HG03139 (cell line): ENCODE results near the gene DSCAM.
"Not testable (repeated sequence)": the region's sequence is repeated elsewhere in the genome, so short reads cannot be mapped to it uniquely, and the experiment has no call there.

ENCODE experiments used
- ATAC-seq: cut with Tn5 transposase; IDR thresholded peaks from one replicate; pipeline ENCODE4 v1.9.1; 2021; ENCODE audit not compliant: unreplicated experiment

The DSCAM gene

DNA sequence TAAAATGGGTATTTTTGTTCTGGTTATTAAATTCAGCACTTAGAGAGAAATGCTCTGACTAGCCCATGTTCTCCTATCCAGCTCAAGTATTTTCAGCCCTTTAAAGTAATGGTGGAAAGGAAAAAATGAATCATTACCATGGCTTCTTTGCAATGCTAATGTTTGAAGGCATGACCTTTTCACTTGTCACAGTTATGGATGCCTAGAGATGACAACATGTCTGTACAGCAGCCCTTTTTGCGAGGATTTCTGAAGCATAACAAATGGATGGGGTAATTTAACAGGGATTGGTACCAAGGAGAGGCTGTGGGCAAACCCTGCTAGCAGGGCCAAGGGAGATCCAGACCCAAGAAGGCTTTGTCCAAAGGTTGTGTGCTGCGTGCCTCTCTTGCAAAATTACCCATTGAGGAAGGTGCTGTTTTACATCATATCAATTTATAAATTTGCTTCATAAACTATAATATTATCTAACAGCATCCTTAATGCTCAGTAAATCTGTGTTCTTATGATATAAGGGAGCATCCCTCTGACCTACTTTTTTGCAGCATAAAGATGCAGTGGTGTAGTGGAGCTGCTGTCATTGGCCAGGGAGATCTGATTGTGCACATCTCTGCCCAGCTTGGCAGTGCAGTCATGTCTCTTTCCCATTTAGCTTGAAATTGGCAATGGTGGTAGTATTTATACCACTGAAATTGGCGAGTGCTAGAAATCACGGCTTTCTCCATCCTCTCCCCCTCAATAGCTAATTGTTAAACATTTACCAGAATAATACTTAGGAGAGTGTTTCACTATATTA is 652.6 kb downstream of the DSCAM start:
- ATAC-seq: no peak

GRCh38 chr21:40191616-40192015 is 655.3 kb downstream of the DSCAM start:
- ATAC-seq: no peak

DNA sequence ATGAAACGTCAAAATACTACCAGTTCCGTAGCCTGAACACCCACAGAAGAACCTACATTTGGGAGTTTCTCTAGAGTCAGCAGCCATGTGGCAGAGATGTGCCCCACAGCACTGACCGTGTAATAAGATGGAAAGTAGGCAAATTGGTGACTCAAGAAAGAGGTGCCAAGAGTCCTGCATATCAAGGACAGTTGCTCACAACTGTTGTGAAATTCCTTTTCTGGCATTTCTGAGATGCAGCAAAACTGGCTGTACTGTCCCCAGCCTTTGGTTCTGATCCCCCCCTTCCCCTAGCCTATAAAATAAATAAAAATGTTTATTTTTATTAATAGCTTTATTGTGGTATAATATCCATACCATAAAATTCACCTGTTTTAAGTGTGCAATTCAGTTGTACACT is 655.8 kb downstream of the DSCAM start:
- ATAC-seq: no peak

DNA sequence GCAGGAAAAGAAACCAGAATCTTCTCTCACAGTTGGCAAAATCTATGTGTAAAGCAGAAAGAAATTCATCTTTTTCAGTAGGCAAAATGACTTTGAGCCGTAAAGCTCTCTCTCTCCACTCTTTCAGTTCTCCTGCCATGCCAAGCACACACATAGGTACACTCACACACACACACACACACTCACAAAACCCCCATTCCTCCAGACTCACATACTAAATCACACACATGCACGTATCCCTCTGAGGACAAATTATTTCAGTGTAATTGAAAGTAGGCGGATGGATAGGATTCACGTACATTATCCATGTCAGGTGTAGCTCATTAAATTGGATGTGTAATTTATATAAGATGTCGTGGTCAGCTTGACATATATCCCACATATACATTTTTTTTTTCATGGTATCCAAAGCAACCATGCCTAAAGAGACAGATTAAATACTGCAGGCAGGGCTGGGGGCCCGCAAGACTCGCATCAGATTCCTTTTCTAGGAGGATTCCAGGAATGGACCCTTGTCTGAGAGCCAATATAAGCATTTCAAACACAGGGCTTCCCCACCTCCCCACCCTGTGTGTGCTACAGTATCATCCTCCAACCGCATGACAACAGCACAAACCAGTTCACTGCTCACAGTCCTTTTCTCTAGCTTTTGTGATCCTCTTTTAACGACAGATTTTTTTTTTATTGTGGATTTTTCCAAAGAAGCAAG is 658.9 kb downstream of the DSCAM start:
- ATAC-seq: no peak

GRCh38 chr21:40187244-40187643 is 659.7 kb downstream of the DSCAM start:
- no peak for ATAC-seq

DNA sequence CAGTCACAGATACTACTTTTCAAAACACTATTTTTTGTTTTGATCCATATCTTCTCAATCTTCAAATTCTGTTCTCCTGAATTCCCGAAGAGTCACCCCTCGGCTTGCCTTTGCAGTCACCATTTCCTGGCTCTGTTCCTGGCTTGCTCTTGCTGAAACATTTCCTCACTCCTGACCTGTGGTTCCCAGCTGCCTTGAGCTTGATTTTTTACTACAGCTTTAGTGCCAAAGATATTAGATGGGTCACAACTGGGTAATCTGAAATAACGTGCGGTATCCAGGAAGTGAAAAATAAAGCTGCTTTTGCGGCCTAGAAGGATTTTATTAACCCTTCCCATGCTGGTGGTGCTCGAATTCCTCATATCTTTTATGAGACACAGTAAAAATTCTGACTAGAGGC is 660.9 kb downstream of the DSCAM start:
- ATAC-seq: no peak

DNA sequence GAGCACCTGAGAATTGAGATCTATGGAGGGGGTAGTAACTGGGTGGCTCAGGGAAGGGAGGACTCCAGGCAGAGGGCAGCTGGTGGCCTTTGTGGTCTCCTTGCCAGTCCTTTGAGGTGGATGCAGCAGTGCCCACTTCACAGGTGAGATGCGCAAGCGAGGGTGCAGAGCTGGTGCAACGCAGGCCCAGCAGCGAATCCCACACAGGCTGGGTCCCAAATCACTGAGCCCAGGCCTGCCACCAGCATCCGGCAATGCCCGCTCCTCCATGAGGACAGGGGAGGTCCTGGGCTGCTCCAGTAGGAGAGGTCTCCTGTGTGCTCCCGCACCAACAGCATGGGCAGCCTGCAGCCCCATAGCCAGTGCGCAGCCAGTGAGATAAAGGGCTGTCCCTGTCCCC is 661.8 kb downstream of the DSCAM start:
- ATAC-seq: no peak

DNA sequence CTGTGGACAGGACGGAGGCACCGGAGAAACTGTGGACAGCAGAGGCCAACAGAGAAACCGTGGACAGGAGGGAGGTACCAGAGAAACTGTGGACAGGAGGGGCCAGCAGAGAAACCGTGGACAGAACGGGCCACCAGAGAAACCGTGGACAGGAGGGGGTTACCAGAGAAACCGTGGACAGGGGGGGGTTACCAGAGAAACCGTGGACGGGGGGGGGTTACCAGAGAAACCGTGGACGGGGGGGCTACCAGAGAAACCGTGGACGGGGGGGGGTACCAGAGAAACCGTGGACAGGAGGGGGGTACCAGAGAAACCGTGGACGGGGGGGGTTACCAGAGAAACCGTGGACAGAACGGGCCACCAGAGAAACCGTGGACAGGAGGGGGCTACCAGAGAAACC is 664.5 kb downstream of the DSCAM start:
- ATAC-seq: not testable (repeated sequence)

DNA sequence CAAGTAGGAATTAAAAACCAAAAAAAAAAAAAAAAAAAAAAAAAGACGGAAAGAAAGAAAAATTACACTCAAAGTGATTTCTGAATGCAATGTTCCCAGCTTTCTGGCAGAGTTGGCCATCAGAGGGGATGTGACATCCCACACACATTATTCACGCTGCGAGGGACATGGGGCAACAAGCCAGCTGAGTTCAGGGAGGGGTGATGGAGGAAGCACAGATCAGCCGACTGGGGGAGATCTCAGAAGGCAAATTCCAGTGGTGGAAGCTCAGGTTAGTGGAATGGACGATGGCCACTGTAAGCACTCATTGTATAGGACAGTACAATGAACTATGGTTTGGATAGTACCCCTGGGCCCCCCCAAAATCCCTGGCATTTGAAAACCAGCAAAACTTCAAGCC is 667.8 kb downstream of the DSCAM start:
- ATAC-seq: no peak

- no peak for ATAC-seq
Measured at GRCh38 chr21:40178726-40179125, 668.2 kb downstream of the DSCAM start.

DNA sequence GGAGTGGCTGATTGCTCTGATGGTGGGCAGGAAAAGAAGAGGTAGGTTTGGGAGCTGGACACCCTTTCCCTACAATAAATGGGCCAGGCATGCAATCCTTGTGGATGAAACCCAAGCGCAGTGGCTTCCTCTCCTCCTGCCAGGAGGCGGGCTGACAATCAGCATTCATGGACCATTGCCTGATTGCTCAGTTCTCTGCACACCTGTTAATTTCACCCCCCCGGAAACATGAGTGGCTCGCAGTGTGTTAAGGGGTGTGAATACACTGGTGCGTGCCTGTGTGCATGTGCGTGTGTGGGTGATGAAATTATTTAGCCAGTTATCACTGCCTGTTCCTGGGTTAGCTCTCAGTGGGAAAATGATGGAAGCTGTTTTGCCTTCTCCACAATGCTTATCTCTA is 669.0 kb downstream of the DSCAM start:
- ATAC-seq: no peak

- ATAC-seq: no peak
Measured at GRCh38 chr21:40176724-40177123, 670.2 kb downstream of the DSCAM start.

DNA sequence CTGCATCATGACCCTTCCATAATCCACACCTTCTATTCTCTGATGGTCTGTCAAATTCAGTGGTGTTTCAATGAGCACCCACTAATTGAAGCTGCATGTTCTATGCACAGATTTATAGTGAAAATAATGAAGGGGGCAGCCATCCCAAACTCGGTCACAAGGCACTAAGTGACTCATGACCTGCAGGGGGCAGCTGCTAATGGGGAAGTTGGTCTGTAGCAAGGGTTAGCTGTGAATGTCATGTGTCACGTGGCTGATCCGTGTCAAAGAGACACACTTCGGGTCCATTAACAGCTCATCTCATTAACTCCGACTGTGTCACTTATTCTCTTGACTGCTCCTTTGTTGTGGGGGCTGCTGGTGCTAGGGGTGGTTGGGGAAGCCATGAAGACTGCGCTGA is 673.1 kb downstream of the DSCAM start:
- ATAC-seq: no peak

GRCh38 chr21:40169971-40170370 is 677.0 kb downstream of the DSCAM start:
- no peak for ATAC-seq

DNA sequence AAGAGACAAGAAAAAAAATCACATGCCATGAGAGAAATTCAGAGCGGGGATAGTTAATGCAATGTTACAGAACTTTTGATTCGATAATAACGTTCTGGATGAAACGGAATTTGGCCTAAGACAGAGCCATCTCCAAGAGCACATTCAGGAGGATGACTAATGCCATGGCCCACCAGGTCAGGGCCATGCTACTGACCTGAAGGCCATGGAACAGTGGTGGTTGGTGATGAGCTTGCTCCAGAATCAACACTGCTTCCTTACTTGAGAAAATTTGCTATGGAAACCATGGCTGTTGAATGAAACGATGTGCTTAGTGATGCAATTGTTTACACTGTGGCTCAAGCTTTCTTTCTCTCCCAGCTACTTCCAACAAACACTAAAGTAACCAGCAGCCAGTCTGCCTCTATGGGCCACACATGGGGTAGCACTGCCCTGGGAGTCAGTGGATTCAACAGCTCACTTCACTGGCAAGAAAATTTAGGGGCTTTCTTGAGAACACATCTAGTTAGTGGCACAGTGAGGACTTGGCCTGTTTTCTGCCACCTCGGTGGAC is 680.6 kb downstream of the DSCAM start:
- no peak for ATAC-seq

DNA sequence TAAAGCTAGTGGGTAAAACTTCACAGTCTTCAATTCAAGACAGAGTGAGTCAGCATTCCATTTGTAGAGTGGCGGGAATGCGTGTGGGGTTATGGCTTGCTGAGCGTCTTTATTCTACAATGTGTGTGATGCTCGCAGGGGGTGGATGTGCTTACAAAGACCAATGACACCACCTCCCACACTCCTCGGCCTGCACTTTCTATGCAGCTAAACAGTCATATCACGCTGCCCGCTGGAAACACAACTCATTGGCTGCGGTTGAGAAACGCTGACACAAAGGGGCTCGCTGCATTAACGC is 681.2 kb downstream of the DSCAM start:
- no peak for ATAC-seq

DNA sequence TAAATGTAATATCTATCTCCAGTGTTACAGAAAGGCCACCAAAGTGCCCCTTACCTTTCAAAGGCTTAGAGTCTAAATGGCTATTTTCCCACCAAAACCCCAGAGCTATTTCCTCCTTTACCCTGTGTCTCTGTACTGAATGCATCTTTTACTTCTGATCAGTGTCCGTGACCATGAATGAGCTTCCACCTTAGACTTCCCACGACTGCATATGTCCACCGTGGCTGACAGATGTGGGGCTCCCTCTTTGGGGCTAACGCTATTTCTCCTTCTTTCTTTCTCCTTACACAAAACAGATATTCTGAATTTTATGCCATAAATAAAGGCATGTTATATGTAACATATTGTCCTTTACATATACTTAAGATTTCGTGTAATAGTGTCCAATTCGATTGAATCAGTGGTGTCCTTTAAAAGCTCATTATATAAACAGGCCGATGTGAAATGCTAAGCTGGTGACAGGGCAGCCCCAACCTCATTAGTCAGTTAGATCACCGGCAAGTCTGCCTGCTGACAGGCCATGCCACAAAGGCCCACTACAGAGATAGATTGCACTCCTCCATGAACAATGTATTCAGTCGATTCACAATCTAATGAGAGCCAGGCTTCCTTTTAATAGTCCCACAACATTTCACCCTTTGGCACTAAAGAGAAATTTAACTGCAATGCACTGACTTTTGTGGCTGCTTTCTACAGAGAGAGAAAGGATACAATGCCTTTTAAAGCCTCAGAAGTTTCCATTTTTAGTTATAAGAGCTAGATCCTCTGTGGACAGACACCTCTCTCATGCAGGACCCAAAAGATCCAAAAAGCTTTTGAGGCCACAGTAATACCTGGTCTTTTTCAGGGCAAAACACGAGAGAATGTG is 681.8 kb downstream of the DSCAM start:
- ATAC-seq: no peak

DNA sequence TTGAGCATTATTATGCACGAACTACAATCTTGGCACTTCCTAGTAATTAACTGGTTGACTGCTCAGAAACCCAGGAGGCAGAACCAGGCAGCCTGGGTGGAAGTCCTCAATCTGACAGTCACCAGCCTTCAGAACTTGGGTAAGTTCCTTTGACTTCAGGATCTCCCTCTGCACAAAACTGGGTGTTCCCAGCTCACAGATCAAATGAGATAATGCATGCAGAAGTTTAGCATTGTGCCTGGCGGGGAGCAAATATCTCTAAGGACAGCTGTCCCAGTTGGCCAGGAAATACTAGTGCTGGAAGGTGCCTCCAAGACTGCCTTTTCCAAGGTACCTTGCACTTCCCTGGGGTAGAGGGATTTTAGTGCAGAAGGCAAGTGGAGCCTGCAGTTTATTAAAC is 684.9 kb downstream of the DSCAM start:
- no peak for ATAC-seq

DNA sequence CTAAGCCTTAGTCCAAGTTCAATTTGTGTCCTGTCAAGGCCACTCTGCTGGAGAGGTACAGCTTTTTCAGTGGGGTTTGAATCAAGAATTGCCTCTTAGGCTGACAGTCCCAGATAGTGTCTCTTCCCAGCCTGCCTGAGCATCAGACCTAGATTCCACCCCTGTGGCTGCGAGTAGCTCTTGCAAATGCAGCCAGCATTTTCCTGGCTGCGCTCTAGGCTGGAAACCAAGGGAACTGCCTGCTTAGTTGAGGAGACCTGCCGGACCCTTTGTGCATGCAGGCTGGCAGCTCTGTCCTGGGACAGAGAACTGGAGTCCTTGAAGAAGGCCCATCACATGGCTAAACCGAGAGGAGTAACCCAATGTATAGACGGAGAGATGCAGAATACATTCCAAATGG is 686.0 kb downstream of the DSCAM start:
- no peak for ATAC-seq

DNA sequence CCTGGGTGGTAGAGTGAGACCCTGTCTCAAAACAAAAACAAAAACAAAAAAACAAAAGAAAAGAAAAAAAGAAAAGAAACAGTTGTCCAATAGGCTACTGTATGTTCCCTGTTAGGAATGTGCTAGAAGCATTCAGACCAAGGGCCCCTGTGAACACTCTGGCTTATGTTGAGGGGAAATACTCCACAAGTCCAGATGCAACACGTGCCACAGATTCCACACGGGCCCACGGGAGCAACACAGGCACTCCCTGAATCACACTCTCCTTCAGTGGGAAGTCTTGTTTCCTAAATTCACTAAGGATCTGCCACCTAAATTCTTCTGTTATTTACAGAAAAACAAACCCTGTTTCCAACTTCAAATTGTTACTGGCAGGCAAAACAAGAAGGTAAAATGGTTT is 688.6 kb downstream of the DSCAM start:
- no peak for ATAC-seq

- no peak for ATAC-seq
Measured at GRCh38 chr21:40155563-40155962, 691.4 kb downstream of the DSCAM start.

GRCh38 chr21:40153351-40153750 is 693.6 kb downstream of the DSCAM start:
- ATAC-seq: no peak
